Panc1 (cell line): ENCODE measurements around the gene TNK1. TPM values are rescaled to one million over a fixed set of nuclear protein-coding genes. Genes with fewer than 3 reads are reported as not detected.

Experiments used
- ATAC-seq: fragments of 200-7000 bp; cut with Tn5 transposase; 2 replicates; pipeline ENCODE4 v1.9.1; 2020; ENCODE audit warnings: mild to moderate bottlenecking, moderate library complexity
- BruUV-seq: library from RNA; stranded (reverse); fragments of 400-500 nt; replicated peaks from 2 replicates; lab custom pipeline; 2021; lab: Mats Ljungman, UMichigan
- CTCF ChIA-PET: fragments of 300-600 bp; sonication (Branson Sonifier 250); formaldehyde crosslinking; loops from one replicate; lab custom pipeline; 2022; ENCODE audit warnings: antibody characterized with exemption; lab: Charles Lee
- POLR2A ChIA-PET: fragments of 300-600 bp; sonication (Branson Sonifier 250); formaldehyde crosslinking; loops from one replicate; lab custom pipeline; 2022; ENCODE audit warnings: antibody characterized with exemption; lab: Charles Lee
- DNase-seq: peaks from one replicate; pipeline ENCODE4 v3.0.0-alpha.2; 2010; ENCODE audit warnings: low read depth, low spot score
- H3K27ac ChIP-seq: 2 replicates; pipeline ENCODE4 v1.5.1; 2011; ENCODE audit warnings: mild to moderate bottlenecking, low read length, inconsistent platforms
- H3K27me3 ChIP-seq: fragments of 200-500 bp; sonication (Bioruptor generic); 2 replicates; pipeline ENCODE4 v1.6.0; 2014; ENCODE audit warnings: low read length, inconsistent platforms; ENCODE audit not compliant: control insufficient read depth, insufficient read depth
- H3K36me3 ChIP-seq: fragments of 200-500 bp; sonication (Bioruptor generic); 2 replicates; pipeline ENCODE4 v1.5.1; 2014; ENCODE audit warnings: inconsistent platforms, mild to moderate bottlenecking, low read length, moderate library complexity; ENCODE audit not compliant: control insufficient read depth, insufficient read depth
- H3K4me1 ChIP-seq: 2 replicates; pipeline ENCODE4 v1.5.1; 2011; ENCODE audit warnings: inconsistent platforms, mild to moderate bottlenecking, low read length, moderate library complexity; ENCODE audit not compliant: control insufficient read depth, insufficient read depth
- H3K4me3 ChIP-seq, 2 experiments: 2 replicates each; pipeline ENCODE4 v1.5.1; 2011 to 2012; ENCODE audit warnings: low read depth in 2 of 2, low read length in 2 of 2, mild to moderate bottlenecking in 2 of 2, inconsistent platforms in 1 of 2, moderate library complexity in 1 of 2
- H3K9me3 ChIP-seq: fragments of 200-500 bp; sonication (Bioruptor generic); 2 replicates; pipeline ENCODE4 v1.5.1; 2014; ENCODE audit warnings: low read depth, mild to moderate bottlenecking, inconsistent platforms, low read length, moderate library complexity; ENCODE audit not compliant: control insufficient read depth, insufficient read depth
- POLR2AphosphoS5 ChIP-seq: IDR thresholded peaks from 2 replicates; pipeline ENCODE4 v1.6.1; 2012; ENCODE audit warnings: mild to moderate bottlenecking, low read depth, low read length, moderate library complexity
- SIN3A ChIP-seq: IDR thresholded peaks from 2 replicates; pipeline ENCODE4 v1.6.1; 2012; ENCODE audit warnings: low read depth, mild to moderate bottlenecking, low read length, moderate library complexity, borderline replicate concordance; ENCODE audit not compliant: insufficient read depth
- TCF7L2 ChIP-seq: IDR thresholded peaks from 2 replicates; pipeline ENCODE4 v1.6.1; 2011; ENCODE audit warnings: mild to moderate bottlenecking, low read depth, low read length, inconsistent platforms
- in situ Hi-C: cut with HindIII; loops from 2 replicates; pipeline ENCODE4 v1.10.0; 2016; ENCODE audit warnings: low sequenced_read_pairs, low pct_unique_long_range_greater_than_20kb
- intact Hi-C: fragments of 100-400 bp; cut with micrococcal nuclease; formaldehyde crosslinking; loops from one replicate; pipeline ENCODE4 v1.10.0; 2022; ENCODE audit not compliant: unreplicated experiment
- total RNA-seq: library from RNA; stranded (reverse); gene quantifications from one replicate; pipeline ENCODE4 v1.2.1, GENCODE V29; 2021; ENCODE audit not compliant: unreplicated experiment
- TF ChIP-seq, protein P1 (sequence below): fragments of 450-650 bp; IDR thresholded peaks from 2 replicates; pipeline ENCODE4 v1.5.1; 2017; ENCODE audit warnings: mild to moderate bottlenecking
- TF ChIP-seq, protein P2 (sequence below), 2 experiments: IDR thresholded peaks; 2 replicates each; pipeline ENCODE4 v1.6.1; 2011 to 2012; ENCODE audit warnings: low read depth in 2 of 2, control low read depth in 1 of 2, low read length in 1 of 2, mild to moderate bottlenecking in 1 of 2, moderate library complexity in 1 of 2; ENCODE audit not compliant: insufficient read depth in 1 of 2

TNK1 gene
- total RNA-seq, 1 experiment from 2014 or later = 6.2 TPM

DNA sequence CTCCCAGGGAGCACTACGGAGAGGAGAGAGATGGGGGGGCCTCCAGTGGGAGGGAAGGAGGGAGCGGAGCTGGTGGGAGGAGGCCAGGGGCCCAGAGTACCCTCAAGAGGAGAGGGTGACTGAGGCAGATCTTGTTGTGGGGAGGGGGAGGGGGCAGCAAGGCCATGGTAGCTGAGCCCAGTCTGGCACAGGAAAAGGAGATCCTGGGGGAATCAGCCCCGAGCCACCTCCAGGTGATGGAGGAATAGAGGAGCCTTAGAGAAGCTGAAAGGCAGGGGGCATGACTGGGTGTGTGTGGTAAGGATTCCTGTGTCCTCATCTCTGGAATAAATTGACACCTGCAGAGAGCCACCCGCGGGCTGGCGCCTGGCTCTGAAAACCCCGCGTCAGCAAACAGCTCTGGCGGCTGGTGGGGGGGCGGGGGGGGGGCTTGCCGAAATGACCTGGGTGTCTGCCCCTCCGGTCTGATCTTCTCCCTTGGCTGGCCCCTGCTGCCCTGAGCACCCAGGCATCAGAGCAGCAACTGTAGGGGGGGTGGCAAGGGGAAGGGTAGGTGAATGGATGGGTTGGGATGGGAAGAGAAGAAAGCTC lies 25.4 kb downstream of the TNK1 start:
- no peaks in the 10 kb centered on the region for H3K27me3 ChIP-seq
- no peaks in the 10 kb centered on the region for H3K36me3 ChIP-seq
- no TSS peak for BruUV-seq
- POLR2A ChIA-PET = interaction anchor here (0.6 to 0.8 kb wide), 2 partner anchors 12 to 167 kb away, joined by 3 to 5 read pairs; partner anchors contain the start of gene PLSCR3
- H3K9me3 ChIP-seq = no peaks in the 10 kb centered on the region
- ATAC-seq = no peak
- no peak overlapping the region for H3K27ac ChIP-seq
- CTCF ChIA-PET = interaction anchor here (0.7 to 0.8 kb wide), 2 partner anchors 99 to 152 kb away, joined by 4 to 5 read pairs; no protein-coding TSS in a partner anchor
- no peak for DNase-seq
- intact Hi-C loops (no loop called here), in situ Hi-C loops (no loop called here)
- H3K4me1 ChIP-seq = peaks cover 3% of the 10 kb centered on the region
- H3K4me3 ChIP-seq = peak overlapping the region; percentile 61 to 63; a peak in 3 of 4 replicates
- TF ChIP-seq POLR2AphosphoS5 = no peak
- no peak for TF ChIP-seq TCF7L2
- TF ChIP-seq, protein P1, sequence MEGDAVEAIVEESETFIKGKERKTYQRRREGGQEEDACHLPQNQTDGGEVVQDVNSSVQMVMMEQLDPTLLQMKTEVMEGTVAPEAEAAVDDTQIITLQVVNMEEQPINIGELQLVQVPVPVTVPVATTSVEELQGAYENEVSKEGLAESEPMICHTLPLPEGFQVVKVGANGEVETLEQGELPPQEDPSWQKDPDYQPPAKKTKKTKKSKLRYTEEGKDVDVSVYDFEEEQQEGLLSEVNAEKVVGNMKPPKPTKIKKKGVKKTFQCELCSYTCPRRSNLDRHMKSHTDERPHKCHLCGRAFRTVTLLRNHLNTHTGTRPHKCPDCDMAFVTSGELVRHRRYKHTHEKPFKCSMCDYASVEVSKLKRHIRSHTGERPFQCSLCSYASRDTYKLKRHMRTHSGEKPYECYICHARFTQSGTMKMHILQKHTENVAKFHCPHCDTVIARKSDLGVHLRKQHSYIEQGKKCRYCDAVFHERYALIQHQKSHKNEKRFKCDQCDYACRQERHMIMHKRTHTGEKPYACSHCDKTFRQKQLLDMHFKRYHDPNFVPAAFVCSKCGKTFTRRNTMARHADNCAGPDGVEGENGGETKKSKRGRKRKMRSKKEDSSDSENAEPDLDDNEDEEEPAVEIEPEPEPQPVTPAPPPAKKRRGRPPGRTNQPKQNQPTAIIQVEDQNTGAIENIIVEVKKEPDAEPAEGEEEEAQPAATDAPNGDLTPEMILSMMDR = no peak
- no peak for TF ChIP-seq SIN3A
- TF ChIP-seq, protein P2, sequence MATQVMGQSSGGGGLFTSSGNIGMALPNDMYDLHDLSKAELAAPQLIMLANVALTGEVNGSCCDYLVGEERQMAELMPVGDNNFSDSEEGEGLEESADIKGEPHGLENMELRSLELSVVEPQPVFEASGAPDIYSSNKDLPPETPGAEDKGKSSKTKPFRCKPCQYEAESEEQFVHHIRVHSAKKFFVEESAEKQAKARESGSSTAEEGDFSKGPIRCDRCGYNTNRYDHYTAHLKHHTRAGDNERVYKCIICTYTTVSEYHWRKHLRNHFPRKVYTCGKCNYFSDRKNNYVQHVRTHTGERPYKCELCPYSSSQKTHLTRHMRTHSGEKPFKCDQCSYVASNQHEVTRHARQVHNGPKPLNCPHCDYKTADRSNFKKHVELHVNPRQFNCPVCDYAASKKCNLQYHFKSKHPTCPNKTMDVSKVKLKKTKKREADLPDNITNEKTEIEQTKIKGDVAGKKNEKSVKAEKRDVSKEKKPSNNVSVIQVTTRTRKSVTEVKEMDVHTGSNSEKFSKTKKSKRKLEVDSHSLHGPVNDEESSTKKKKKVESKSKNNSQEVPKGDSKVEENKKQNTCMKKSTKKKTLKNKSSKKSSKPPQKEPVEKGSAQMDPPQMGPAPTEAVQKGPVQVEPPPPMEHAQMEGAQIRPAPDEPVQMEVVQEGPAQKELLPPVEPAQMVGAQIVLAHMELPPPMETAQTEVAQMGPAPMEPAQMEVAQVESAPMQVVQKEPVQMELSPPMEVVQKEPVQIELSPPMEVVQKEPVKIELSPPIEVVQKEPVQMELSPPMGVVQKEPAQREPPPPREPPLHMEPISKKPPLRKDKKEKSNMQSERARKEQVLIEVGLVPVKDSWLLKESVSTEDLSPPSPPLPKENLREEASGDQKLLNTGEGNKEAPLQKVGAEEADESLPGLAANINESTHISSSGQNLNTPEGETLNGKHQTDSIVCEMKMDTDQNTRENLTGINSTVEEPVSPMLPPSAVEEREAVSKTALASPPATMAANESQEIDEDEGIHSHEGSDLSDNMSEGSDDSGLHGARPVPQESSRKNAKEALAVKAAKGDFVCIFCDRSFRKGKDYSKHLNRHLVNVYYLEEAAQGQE (IDR thresholded peaks at IDR 0.05; ENCODE audit: insufficient read depth in 1 of 2, low read depth in 2 of 2, low read length in 1 of 2) = no peak

GRCh38 chr17:7407082-7407481 lies 26.2 kb downstream of the TNK1 start:
- H3K9me3 ChIP-seq = no peaks in the 10 kb centered on the region
- CTCF ChIA-PET = interaction anchor here (0.7 to 0.8 kb wide), 2 partner anchors 98 to 151 kb away, joined by 4 to 5 read pairs; no protein-coding TSS in a partner anchor
- no peak overlapping the region for H3K27ac ChIP-seq
- no TSS peak for BruUV-seq
- peaks cover 3% of the 10 kb centered on the region for H3K4me1 ChIP-seq
- H3K36me3 ChIP-seq = no peaks in the 10 kb centered on the region
- H3K27me3 ChIP-seq = no peaks in the 10 kb centered on the region
- in situ Hi-C loops = no loop called here
- no peak overlapping the region for H3K4me3 ChIP-seq
- TF ChIP-seq, protein P1 = no peak
- TF ChIP-seq, protein P2 (IDR thresholded peaks at IDR 0.05; ENCODE audit: insufficient read depth in 1 of 2, low read depth in 2 of 2, low read length in 1 of 2) = no peak
- no peak for TF ChIP-seq POLR2AphosphoS5
- TF ChIP-seq SIN3A = no peak
- TF ChIP-seq TCF7L2 = no peak
- intact Hi-C loops = no loop called here
- POLR2A ChIA-PET = interaction anchor here (0.8 kb wide), 1 partner anchor 167 kb away, joined by 5 read pairs; no protein-coding TSS in a partner anchor
- ATAC-seq (no peak), DNase-seq (no peak)
